Esophagus squamous epithelium (tissue), 4 donors: ENCODE results near the gene DSCAML1.

Source experiments
- POLR2A ChIP-seq, 4 donors: fragments of 450-650 bp; IDR thresholded peaks; one replicate each; pipeline ENCODE4 v1.6.1; 2017; ENCODE audit warnings: antibody characterized with exemption in 4 of 4, mild to moderate bottlenecking in 4 of 4, moderate library complexity in 3 of 4
- TF ChIP-seq, protein P1 (sequence below), 6 experiments: fragments of 450-650 bp in 4 of 6; fragments of 200-600 bp in 2 of 6; sonication (generic) in 2 of 6; IDR thresholded peaks; one replicate each; pipeline ENCODE4 v1.5.1; 2016 to 2019; ENCODE audit warnings: antibody characterized with exemption in 6 of 6, mild to moderate bottlenecking in 4 of 6, moderate library complexity in 4 of 6

GRCh38 chr11:117623831-117624271 lies 173.2 kb downstream of the DSCAML1 start:
- TF ChIP-seq, protein P1, sequence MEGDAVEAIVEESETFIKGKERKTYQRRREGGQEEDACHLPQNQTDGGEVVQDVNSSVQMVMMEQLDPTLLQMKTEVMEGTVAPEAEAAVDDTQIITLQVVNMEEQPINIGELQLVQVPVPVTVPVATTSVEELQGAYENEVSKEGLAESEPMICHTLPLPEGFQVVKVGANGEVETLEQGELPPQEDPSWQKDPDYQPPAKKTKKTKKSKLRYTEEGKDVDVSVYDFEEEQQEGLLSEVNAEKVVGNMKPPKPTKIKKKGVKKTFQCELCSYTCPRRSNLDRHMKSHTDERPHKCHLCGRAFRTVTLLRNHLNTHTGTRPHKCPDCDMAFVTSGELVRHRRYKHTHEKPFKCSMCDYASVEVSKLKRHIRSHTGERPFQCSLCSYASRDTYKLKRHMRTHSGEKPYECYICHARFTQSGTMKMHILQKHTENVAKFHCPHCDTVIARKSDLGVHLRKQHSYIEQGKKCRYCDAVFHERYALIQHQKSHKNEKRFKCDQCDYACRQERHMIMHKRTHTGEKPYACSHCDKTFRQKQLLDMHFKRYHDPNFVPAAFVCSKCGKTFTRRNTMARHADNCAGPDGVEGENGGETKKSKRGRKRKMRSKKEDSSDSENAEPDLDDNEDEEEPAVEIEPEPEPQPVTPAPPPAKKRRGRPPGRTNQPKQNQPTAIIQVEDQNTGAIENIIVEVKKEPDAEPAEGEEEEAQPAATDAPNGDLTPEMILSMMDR (IDR thresholded peaks at IDR 0.05): no peak
- no peak for TF ChIP-seq POLR2A (IDR thresholded peaks at IDR 0.05)
